GM06990 (cell line): ENCODE measurements around the gene MEGF6.

Source experiments
- DNase-seq: peaks from one replicate; pipeline ENCODE4 v3.0.0-alpha.2; 2011; ENCODE audit not compliant: insufficient read length; ENCODE audit errors: extremely low read depth
- H3K27me3 ChIP-seq: replicated peaks from 2 replicates; pipeline ENCODE4 v1.6.0; 2011; ENCODE audit warnings: low read length; ENCODE audit not compliant: control insufficient read depth, insufficient read depth
- H3K36me3 ChIP-seq: 2 replicates; pipeline ENCODE4 v1.5.1; 2011; ENCODE audit warnings: low read length; ENCODE audit not compliant: control insufficient read depth, insufficient read depth
- H3K4me3 ChIP-seq: replicated peaks from 2 replicates; pipeline ENCODE4 v1.5.1; 2011; ENCODE audit warnings: low read depth, mild to moderate bottlenecking, control low read depth, low read length
- CTCF ChIP-seq: IDR thresholded peaks from 2 replicates; pipeline ENCODE4 v1.5.1; 2011; ENCODE audit warnings: low read length, control low read depth, mild to moderate bottlenecking, inconsistent platforms; ENCODE audit not compliant: insufficient read depth, poor library complexity, severe bottlenecking

Gene MEGF6

DNA sequence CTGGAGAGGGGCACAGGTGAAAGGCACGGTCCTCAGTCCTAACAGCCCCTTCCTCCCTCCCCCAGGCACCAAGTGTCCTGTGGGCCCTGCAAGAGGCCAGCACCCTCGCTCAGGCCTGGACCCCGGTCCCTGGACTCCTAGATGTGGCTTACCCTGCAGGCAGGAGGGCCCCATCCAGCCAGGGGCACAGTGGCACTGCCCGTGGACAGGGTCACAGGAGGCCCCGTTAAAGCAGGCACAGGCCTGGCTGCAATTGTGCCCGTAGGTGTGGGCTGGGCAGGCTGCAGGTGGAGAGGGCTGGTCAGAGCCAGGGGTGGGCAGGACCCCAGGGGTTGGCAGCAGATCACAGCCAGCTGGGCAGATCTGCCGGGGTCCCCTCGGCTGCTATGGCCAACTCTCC, 112.3 kb downstream of the MEGF6 start:
- no peak for TF ChIP-seq CTCF
- DNase-seq, result no peak
- H3K36me3 ChIP-seq, result no peaks in the 10 kb centered on the region
- H3K27me3 ChIP-seq, result no peaks in the 10 kb centered on the region; the same call in 1 of the 2 replicates
- no peak overlapping the region for H3K4me3 ChIP-seq

DNA sequence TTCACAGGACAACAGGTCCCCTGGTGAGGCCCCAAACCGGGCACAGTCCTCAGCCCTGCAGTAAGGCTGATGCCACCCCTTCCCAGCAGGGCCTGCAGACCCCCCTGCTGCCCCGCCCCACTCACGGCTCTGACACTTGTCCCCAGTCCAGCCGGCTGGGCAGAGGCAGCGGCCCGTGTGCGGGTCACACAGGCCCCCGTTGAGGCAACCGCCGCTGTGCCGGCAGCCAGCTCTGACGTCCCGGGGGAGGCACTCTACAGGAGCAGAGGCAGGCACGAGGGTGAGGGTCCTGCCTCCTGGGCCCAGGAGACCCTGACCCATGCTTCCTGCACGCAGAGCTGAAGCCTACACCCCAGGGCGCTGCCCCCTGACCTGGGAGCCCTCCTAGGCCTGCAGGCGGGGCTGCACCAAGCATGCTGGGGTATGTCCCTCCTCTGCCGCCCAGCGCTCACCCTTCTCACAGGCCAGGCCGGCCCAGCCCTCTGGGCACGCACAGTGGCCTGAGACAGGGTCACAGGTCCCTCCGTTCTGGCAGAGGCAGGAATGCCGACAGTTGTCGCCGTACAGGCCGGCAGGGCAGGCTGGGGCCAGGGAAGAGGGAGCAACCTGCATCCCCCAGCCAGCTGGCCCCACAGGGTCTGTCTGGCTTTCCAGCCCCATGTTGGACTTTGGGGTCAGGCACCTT, 112.9 kb downstream of the MEGF6 start:
- H3K36me3 ChIP-seq, result no peaks in the 10 kb centered on the region
- DNase-seq, result no peak
- no peaks in the 10 kb centered on the region; the same call in 1 of the 2 replicates for H3K27me3 ChIP-seq
- TF ChIP-seq CTCF, result no peak
- no peak overlapping the region for H3K4me3 ChIP-seq

DNA sequence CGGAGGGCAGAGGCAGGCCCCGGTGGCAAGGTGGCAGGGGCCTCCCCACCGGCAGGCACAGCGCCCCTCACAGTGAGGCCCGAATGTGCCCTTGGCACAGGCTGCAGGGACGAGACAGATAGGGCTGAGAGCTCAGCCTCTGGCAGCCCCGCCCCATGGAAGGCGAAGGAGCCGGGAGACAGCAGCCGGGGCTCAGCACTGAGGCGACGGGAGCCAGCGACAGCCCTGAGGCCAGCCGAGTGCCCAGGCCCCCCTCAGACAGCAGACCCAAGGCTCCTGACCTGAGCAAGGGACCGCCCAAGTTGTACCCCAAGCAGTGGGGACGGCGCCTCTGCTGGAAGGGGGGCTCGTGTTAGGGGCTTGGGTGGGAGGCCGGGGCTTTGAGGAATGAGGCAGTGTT, 113.8 kb downstream of the MEGF6 start:
- Histone ChIP-seq H3K36me3 (no peaks in the 10 kb centered on the region), H3K4me3 (no peak overlapping the region), H3K27me3 (no peaks in the 10 kb centered on the region; the same call in 1 of the 2 replicates)
- TF ChIP-seq CTCF, result no peak
- DNase-seq, result no peak

DNA sequence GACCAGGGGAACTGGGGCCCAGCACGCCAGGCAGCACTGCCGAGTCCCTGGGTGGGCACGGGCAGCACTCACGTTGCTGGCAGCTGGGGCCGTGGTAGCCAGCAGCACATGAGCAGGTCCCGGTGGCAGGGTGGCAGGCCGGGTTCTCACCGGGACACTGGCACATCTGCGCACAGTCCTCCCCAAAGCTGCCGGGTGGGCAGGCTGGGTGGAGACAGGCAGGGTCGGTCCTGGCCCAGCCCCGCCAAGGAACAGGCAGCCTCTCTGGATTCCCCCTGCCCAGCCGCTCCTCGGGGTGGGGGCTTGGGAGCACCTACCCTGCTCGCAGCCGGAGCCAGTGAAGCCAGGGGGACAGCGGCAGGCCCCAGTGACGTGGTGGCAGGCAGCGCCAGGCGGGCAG, 114.4 kb downstream of the MEGF6 start:
- TF ChIP-seq CTCF, result no peak
- no peak for DNase-seq
- no peak overlapping the region for H3K4me3 ChIP-seq
- H3K36me3 ChIP-seq, result no peaks in the 10 kb centered on the region
- H3K27me3 ChIP-seq, result no peaks in the 10 kb centered on the region; the same call in 1 of the 2 replicates

- Histone ChIP-seq H3K4me3 (no peak overlapping the region), H3K36me3 (no peaks in the 10 kb centered on the region), H3K27me3 (no peaks in the 10 kb centered on the region; the same call in 1 of the 2 replicates)
- DNase-seq, result no peak
- TF ChIP-seq CTCF, result no peak
These were observed 115.2 kb downstream of the MEGF6 start for GRCh38 chr1:3495776-3496745.
